NCI-H446 (cell line): ENCODE data around the gene GNAT3.

ENCODE experiments used
- DNase-seq, 2 experiments: peaks; one replicate each; lab custom pipeline; 2025; lab: John Stamatoyannopoulos, UW

The GNAT3 gene

DNA sequence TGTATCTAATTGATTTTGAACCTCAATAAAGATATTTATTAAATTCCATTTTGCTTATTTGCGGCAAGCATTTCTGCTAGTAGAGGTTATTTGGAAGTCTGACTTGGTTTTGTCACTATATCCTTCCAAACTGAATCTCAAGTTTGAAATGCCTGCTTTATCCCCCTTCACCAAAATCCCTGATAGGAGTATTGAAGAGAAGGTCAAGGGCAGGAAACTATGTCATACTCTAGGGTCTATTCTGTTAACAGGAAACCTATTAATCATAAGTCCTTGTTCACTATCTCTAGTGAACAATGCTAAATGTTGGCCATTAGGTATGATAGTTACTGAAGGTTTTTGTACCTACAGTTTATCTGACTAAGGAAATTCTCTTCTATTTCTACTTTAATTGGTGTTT lies 11.5 kb downstream of the GNAT3 start:
- no peak for DNase-seq

DNA sequence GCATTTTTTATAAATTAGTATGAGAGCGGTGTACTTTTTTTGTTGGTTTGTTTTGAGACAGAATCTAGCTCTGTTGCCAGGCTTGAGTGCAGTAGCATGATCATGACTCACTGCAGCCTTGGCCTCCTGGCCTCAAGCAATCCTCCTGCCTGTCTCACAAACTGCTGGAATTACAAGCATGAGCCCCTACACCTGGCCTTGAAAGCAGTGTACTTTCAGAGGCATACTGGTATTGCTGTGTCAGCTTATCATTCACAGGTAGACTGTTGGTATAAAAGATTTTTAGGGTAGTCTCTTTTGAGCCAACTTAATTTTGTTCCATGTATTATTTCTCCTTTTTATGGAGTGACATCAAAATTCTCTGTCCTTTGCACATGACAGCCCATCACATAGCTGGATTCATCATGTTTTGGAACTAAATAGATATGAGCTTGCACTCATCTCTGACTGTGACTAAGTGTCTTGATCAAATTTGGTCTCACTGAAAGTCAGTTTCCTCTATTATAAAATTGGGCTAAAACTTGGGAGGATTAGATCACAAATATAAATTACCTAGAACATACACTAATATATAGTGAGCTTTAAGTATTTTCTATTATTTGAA lies 12.4 kb downstream of the GNAT3 start:
- peak in 1 of 2 experiments; percentile 7 for DNase-seq

DNA sequence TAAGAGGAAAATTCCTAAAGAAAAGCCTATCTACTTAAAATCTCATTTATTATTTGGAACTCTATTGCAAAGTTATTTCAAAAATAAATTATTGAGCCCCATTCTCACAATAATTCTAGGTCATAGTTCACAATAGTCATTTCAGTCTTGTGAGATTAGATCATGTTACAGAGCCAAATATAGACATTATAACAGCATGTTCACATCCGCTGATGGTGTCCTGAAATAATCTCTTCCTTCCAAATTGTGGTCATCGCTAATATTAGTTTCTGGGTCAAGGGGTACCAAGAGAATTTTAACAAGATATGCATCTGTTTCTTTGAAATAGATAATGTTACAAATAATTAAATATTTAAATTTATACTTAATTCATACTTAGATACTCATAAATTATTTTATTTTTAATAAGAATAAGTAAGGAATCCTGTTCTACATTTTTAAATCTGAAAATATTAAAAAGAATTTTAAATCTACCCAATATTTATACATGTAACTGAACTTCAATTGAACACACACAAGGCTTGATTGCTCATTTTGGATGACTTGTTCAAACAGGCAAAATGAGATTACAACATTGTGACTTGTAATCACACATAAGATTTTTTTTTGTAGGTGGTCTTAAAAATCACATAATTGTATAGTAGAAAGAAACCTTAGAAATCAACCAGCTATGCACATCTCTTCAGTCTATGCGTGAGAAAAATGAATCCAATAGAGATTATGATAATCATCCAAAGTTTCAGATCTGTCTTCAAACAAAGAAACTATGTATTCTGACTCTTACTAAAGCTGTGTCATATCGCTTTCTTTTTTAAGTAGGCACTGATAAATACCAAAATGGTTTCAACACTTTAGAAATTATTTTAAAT lies 13.1 kb downstream of the GNAT3 start:
- DNase-seq: no peak

DNA sequence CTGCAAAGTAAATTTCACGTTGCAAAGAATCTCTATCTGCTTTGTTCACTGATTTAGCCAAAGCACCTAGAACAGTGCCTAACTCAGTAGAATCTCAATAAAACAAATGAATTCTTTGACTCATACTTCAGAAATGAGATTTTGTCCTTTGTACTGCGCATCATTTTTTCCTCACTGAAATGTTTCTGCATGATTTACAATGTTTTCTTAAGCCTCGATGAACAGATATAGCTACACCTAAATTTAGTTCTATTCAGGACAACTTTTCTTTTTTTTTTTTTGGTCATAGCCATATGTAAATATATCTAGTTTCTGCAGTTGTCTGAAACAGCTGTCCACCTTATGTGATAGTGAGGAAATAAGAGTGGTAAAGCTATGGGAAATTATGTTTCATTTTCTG lies 15.3 kb downstream of the GNAT3 start:
- DNase-seq: no peak

DNA sequence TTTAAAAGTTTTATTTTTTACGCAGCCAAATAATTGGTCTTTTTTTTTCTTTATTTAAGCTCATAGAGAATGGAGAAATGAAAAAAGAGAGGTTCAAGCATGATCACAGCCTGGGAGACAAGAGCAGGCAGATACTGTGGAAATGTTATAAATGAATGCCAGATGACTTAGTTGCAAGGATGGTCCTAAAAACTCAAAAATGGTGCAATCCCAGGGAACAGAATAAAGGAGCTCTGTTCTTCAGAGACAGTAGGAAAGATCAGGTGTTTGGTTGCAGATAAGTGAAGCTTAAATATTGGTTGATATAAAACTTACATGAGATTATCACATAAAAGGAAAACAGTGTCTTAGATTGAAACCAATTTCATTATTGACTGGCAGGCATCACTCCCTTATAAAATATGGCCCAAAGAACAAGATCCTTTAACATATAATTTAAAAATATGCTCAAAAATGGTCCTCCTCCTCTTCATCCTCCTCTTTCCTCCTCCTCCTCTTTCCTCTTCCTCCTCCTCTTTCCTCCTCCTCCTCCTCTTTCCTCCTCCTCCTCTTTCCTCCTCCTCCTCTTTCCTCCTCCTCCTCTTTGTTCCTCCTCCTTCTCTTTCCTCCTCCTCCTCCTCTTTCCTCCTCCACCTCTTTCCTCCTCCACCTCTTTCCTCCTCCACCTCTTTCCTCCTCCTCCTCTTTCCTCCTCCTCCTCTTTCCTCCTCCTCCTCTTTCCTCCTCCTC lies 18.6 kb downstream of the GNAT3 start:
- DNase-seq: no peak

DNA sequence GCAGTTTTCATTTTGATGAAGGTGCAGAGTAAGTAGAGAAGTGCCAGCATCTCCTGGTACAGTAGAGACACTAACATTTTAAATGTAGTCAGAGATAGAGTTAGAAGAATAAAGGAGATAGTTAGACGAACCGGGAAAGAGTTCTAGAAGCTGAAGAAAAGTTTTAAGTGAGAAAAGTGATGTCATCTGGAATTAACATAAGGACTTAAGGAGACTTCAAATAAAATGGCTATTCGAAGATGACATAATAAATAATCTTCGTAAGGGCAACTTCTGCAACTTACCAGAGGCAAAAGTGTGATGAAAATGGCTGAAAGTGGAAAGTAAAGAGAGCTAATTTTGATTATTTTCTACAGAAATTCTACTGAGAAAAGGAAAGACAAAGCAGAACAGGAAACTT lies 20.4 kb downstream of the GNAT3 start:
- DNase-seq: no peak

- DNase-seq: no peak
Observed at GRCh38 chr7:80488851-80489370, 23.0 kb downstream of the GNAT3 start.

- no peak for DNase-seq
Observed at GRCh38 chr7:80488406-80488805, 23.5 kb downstream of the GNAT3 start.

GRCh38 chr7:80485721-80486120 lies 26.1 kb downstream of the GNAT3 start:
- no peak for DNase-seq

GRCh38 chr7:80482950-80483349 lies 28.9 kb downstream of the GNAT3 start:
- DNase-seq: no peak

DNA sequence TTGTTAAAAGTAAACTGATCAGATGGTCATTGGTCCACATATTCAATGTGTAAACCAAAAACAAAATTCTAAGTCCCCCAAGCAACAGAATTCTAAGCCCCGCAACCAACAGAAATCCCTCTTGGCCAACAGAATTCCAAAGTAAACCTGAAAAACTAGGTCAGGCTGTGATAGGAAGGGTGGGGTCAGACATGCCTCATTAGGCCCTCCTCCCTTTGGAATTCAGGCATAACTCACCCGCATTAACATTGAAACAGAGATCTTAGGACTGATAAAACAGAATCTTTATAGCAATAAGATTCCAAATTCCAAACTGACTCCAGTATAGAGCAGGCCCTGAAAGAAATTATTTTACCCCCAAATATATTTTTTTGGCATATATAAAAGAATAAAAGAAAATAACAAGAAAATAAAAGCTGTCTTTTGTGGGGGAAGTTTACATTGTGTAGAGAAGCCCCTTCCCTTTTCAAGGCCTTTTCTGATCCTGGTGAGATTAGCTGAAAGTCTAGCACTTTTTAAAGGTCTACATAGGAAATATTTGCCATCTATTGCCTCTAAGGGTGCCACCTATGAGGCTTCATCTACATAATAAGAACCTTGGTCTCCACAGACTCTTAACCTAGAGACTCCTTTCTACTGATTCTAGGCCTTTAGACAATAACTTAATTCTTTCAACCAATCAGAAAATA lies 30.5 kb downstream of the GNAT3 start:
- DNase-seq: no peak

DNA sequence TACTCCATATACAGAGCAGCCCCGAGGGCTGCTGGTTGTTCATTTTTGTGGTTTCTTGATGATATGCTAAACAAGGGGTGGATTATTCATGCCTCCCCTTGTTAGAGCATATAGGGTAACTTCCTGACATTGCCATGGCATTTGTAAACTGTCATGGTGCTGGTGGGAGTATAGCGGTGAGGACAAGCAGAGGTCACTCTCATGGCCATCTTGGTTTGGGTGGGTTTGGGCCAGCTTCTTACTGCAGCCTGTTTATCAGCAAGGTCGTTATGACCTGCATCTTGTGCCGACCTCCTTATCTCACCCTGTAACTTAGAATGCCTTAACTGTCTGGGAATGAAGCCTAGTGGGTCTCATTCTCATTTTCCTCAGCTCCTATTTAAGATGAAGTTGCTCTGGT lies 31.3 kb downstream of the GNAT3 start:
- DNase-seq: no peak

DNA sequence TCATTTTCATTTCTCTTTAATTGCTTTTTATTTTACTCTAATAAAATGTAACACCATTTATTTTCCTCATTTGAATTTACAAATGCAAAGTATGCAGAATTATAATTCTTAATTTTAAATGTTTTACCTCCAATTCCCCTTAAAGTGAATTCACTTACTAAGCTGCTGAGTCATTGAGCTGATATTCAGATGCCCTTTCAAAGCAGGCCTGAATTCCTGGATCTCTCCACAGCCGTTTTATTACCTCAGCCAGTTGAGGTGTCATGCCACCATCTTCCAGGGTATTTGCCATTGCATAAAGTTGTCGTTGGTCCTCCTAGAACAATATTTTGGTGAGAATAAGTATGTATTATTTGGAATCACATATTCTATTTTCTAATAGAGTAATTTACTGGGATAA lies 33.2 kb downstream of the GNAT3 start:
- DNase-seq: no peak

- DNase-seq: no peak
Observed at GRCh38 chr7:80476035-80476434, 35.8 kb downstream of the GNAT3 start.

GRCh38 chr7:80475383-80475782 lies 36.5 kb downstream of the GNAT3 start:
- no peak for DNase-seq

DNA sequence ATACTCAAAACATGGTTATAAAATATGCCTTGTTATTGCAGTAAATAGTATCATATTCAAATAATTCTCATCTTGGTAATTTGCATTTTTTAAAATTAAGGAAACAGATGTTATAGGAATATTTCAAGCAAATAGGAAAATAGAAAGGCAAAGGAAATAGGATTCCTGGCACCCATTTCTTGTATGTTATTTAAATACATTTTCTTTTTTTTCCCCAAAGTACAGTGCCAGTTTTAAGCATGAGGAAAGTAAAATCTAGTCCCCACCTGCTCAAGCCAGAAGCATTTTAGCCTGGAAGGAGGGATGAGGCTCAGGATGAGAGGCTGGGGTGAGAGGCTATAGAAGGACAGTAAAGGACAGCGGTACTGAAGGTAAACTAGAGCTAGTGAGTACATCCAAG lies 38.1 kb downstream of the GNAT3 start:
- no peak for DNase-seq

DNA sequence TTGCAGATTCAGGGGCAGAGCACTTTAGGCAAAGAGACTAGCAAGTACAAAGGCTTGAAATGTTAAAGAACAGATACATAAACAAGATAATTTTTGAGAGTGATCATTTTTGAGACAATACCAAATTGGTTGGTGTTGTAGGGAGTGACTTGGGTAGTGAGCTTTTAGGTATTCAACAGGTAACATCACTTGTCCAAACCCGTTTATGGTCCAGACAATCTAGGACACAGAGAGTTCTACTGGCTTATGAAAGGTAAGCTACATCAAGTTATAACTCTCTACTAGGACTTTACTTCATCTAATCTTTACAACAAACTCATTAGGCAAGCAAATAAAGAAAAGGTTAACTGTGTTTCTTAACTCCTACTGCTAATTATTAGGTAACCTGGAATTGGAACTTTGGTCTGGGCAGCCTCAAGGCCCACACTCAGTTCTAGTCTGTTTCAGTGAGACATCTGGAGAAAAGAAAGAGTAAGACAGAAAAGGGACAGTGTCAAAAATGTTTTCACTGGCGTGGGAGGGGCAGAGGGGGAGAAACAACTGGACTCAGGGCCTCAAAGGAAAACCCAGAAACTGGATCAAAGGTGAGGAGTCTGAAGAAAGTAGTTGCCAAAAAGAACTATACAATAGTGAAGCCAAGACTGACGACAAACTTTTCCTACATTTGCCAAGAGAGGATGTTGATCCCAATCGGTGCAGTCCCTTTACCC lies 39.2 kb downstream of the GNAT3 start:
- DNase-seq: peak in 1 of 2 experiments; percentile 2

- no peak for DNase-seq
Observed at GRCh38 chr7:80468931-80469714, 42.7 kb downstream of the GNAT3 start.

GRCh38 chr7:80467069-80467468 lies 44.8 kb downstream of the GNAT3 start:
- peak in 1 of 2 experiments; percentile 16 for DNase-seq

DNA sequence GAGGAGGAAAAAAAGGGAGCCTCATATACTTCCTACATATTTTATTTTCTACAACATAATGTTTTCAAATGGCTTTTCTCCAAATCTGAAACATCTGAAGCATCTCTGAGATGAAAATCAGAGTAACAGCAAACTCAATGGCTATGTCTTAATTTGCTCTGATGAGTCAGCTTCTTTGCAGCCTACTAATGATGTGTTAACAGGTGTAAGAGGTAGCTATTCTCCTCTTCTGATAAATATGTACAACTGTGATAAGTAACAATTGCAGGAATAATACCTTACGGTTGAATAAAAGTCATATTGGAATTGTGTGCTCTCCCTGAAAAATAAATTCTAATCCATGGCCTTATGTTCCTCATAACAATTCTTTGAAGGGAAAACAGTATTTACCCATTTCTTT lies 45.2 kb downstream of the GNAT3 start:
- DNase-seq: no peak

GRCh38 chr7:80464211-80464610 lies 47.7 kb downstream of the GNAT3 start:
- DNase-seq: no peak
